GM12892 (cell line): ENCODE measurements around the gene SMG5.

Source experiments
- POLR2A ChIP-seq: IDR thresholded peaks from 2 replicates; pipeline ENCODE4 v1.6.1; 2011; ENCODE audit warnings: low read depth, low read length, control low read depth
- TAF1 ChIP-seq: IDR thresholded peaks from 2 replicates; pipeline ENCODE4 v1.6.1; 2011; ENCODE audit warnings: low read depth, mild to moderate bottlenecking, control low read depth, low read length, borderline replicate concordance

GRCh38 chr1:156293895-156294294 lies 11.3 kb upstream of the SMG5 start:
- TF ChIP-seq POLR2A: no peak
- TF ChIP-seq TAF1: no peak
